HG02759 (cell line): Measurements from ENCODE around the gene DUXA.
A peak's percentile ranks its signal among the peaks of the same experiment; 100 is the strongest.
"Not testable (repeated sequence)": the region's sequence is repeated elsewhere in the genome, so short reads cannot be mapped to it uniquely, and the experiment has no call there.

Experiments used
- ATAC-seq: cut with Tn5 transposase; IDR thresholded peaks from one replicate; pipeline ENCODE4 v1.9.1; 2021; ENCODE audit warnings: mild to moderate bottlenecking, moderate library complexity; ENCODE audit not compliant: unreplicated experiment

The DUXA gene

GRCh38 chr19:57167385-57167784 is at the start of gene DUXA:
Gene DUXA (minus strand): TSS chr19:57167485. CDS start chr19:57167443, 42 bp downstream.
- ATAC-seq: no peak

GRCh38 chr19:57212109-57212508 is 44.8 kb upstream of the DUXA start:
- no peak for ATAC-seq

GRCh38 chr19:57210381-57210780 is 43.1 kb upstream of the DUXA start:
- ATAC-seq: no peak

DNA sequence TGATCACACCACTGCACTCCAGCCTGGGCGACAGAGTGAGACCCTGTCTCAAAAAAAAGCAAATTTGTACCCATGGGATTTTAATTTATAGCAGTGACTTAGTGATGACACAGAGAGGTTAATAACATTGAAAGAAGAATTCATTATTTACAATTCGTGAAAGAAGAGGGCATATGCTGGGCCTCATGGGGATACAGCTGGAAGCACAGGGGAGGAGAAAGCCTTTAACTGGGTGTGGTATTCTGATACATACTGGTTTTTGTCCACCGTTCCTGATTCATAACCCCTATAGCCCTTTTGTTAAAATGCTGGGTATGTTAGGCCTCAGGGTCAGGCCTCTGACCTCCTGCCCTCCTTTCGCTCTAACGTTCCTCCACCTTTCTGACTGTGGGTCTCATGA is 34.9 kb upstream of the DUXA start:
- ATAC-seq: no peak

- not testable (repeated sequence) for ATAC-seq
Measured at GRCh38 chr19:57197874-57198273, 30.6 kb upstream of the DUXA start.

- no peak for ATAC-seq
Measured at GRCh38 chr19:57192993-57193392, 25.7 kb upstream of the DUXA start.

GRCh38 chr19:57192077-57192420 is 24.8 kb upstream of the DUXA start:
- ATAC-seq: no peak

- peak; percentile 94 for ATAC-seq
Measured at GRCh38 chr19:57191141-57192076, 24.1 kb upstream of the DUXA start, which contains the start of gene ZNF264. Gene ZNF264 (plus strand): TSS chr19:57191500. CDS start chr19:57191914, 414 bp downstream.

GRCh38 chr19:57190301-57190700 is 23.0 kb upstream of the DUXA start:
- no peak for ATAC-seq

GRCh38 chr19:57171551-57172081 is 4.3 kb upstream of the DUXA start:
- ATAC-seq: no peak

GRCh38 chr19:57165846-57166245 is 1.4 kb downstream of the DUXA start:
- no peak for ATAC-seq

GRCh38 chr19:57161985-57162539 is 5.2 kb downstream of the DUXA start:
- ATAC-seq: no peak

GRCh38 chr19:57152921-57153320 is 14.4 kb downstream of the DUXA start:
- no peak for ATAC-seq

- no peak for ATAC-seq
Measured at GRCh38 chr19:57141699-57142098, 25.6 kb downstream of the DUXA start.

DNA sequence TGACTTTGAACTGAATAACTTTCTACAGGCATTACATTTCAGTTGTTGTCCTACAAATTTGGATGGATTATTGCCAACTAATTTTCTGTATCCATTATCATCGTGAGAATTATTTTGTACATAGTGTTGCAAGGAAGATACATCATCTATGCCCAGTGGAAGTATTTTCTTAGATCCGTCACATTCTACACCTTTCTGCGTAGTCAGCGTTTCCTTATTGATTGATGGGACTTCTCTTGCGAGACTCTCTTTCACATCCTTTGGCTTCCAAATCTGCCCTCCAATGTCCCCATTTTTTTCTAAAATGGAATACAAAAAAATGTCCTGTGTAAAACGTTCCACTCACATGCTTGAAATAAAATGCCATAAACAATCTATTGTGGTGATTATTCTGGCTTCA is 31.5 kb downstream of the DUXA start:
- ATAC-seq: no peak

GRCh38 chr19:57127403-57127802 is 39.9 kb downstream of the DUXA start:
- not testable (repeated sequence) for ATAC-seq

- ATAC-seq: no peak
Measured at GRCh38 chr19:57123882-57124281, 43.4 kb downstream of the DUXA start.

- no peak for ATAC-seq
Measured at GRCh38 chr19:57118848-57119247, 48.4 kb downstream of the DUXA start.

DNA sequence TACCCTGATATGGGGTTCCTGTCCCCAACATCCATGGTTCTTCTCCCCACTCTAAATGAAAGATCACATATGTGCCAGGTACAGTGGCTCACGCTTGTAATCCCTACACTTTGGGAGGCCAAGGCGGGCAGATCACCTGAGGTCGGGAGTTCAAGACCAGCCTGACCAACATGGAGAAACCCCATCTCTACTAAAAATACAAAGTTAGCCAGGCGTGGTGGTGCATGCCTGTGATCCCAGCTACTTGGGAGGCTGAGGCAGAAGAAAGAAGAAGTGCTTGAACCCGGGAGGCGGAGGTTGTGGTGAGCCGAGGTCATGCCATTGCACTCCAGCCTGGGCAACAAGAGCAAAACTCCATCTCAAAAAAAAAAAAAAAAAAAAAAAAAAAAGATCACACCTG is 53.8 kb downstream of the DUXA start:
- ATAC-seq: not testable (repeated sequence)

DNA sequence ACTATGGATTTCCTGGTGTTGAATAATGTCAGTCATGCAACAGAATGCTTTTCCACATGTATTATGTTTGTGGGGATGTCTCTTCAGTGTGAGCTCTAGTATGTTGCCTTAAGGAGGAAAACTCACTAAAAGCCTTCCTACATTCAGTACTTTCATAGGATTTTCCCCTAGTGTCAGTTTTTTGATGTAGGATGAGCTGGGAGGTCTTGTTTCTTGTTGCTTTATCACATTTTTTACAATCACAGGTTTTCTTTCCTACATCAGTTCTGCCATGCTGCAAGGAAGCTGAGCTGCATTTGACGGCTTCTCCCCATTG is 56.0 kb downstream of the DUXA start:
- ATAC-seq: no peak

DNA sequence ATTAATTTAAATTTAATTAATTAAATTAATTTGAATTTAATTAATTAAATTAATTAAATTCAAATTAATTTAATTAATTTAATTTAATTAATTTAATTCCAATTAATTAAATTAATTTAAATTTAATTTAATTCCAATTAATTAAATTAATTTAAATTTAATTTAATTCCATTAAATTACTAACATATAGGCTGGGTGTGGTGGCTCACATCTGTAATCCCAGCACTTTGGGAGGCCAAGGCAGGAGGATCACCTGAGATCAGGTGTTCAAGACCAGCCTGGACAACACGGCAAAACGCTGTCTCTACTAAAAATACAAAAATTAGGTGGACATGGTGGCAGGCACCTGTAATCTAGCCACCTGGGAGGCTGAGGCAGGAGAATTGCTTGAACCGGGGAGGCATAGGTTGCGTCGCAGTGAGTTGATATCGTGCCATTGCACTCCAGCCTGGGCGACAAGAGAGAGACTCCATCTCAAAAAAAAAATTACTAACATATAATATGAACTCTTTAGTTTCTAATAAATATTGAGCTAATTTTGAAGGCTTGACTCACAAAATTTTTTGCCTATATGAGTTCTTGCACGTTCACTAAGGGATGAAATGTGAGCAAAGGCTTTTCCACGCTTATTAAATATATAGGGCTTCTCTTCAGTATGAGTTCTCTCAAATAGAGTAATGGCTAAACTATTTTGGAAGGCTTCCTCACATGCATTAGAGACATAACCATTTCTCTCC is 56.5 kb downstream of the DUXA start:
- ATAC-seq: no peak
